Measurements from ENCODE around the gene OR1E1. TPM values are rescaled to one million over a fixed set of nuclear protein-coding genes. Genes with fewer than 3 reads are reported as not detected.
"Not testable (repeated sequence)": the region's sequence is repeated elsewhere in the genome, so short reads cannot be mapped to it uniquely, and the experiment has no call there.

Gene OR1E1
- total RNA-seq, 1 donor from 2014 or later, result not detected

DNA sequence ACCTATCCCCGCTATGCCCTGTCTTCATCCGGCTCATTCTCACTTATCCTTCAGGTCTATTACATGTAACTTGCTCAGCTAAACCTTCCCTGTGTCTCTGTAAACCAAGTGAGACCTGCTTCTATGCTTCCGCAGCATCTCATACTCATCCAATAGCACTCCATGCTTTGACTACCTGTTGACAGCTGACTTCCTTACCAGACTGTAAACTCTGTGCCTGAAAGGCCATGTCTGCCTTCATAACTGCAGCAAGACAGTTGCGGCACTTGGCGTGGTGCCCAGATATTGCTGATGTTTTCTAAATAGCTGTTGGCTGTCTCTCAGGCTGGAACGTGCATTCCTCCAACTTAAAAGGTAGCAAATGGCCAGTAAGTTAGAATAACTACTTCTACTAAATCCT lies 1.8 kb upstream of the OR1E1 start:
- H3K4me3 Mint-ChIP-seq (ENCODE audit: unreplicated experiment), result no peak overlapping the region
- H3K4me1 Mint-ChIP-seq (ENCODE audit: unreplicated experiment), result no peaks in the 10 kb centered on the region
- H3K27me3 Mint-ChIP-seq (ENCODE audit: unreplicated experiment), result peaks cover 5% of the 10 kb centered on the region
- TF ChIP-seq CTCF (IDR thresholded peaks at IDR 0.05; ENCODE audit: unreplicated experiment), result no peak
- no peak overlapping the region for H3K27ac Mint-ChIP-seq (ENCODE audit: unreplicated experiment)
- H3K36me3 Mint-ChIP-seq (ENCODE audit: low read depth, unreplicated experiment), result no peaks in the 10 kb centered on the region
- DNase-seq (ENCODE audit: low spot score), result no peak
- H3K9me3 Mint-ChIP-seq (ENCODE audit: unreplicated experiment), result no peaks in the 10 kb centered on the region

DNA sequence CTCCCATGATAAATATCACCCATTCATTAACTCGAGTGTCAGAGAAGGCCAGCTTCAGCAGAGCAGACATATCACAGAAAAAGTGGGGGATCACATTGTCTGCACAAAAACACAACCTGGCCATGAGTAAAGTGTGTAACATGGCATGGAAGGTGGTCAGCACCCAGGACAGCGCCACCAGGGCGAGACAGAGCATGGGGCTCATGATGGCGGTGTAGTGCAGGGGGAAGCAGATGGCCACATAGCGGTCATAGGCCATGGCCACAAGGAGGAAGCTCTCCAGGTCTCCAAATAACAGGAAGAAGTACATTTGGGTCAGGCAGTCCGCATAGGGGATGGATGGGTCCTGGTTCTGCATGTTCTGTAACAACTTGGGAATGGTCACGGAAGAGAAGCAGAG lies 409 bp downstream of the OR1E1 start:
- not testable (repeated sequence) for H3K4me3 Mint-ChIP-seq (ENCODE audit: unreplicated experiment); H3K9me3 Mint-ChIP-seq (ENCODE audit: unreplicated experiment); H3K4me1 Mint-ChIP-seq (ENCODE audit: unreplicated experiment); H3K27me3 Mint-ChIP-seq (ENCODE audit: unreplicated experiment); H3K27ac Mint-ChIP-seq (ENCODE audit: unreplicated experiment); H3K36me3 Mint-ChIP-seq (ENCODE audit: low read depth, unreplicated experiment)
- peak; percentile 16 for DNase-seq (ENCODE audit: low spot score)

DNA sequence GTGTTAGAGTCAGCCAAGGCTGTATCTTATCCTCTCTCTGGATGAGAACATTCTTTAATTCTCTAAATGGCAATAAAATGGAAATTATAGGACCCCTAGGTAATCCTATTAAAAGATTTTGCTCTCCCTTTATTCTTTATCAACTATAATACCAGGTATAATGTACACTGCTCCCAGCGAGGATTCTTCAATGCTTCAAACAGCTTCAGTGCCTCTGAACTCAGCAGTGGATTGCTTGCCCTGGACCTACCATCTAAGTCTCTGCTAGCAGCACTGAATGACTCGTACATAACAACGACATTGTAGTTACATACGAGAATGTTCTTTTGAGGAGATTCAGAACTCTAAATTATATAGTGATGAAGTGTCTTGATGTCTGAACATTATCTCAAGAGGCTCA lies 8.4 kb downstream of the OR1E1 start:
- no peak for DNase-seq (ENCODE audit: low spot score)
- no peaks in the 10 kb centered on the region for H3K4me1 Mint-ChIP-seq (ENCODE audit: unreplicated experiment)
- TF ChIP-seq CTCF (IDR thresholded peaks at IDR 0.05; ENCODE audit: unreplicated experiment), result no peak
- no peaks in the 10 kb centered on the region for H3K36me3 Mint-ChIP-seq (ENCODE audit: low read depth, unreplicated experiment)
- H3K27ac Mint-ChIP-seq (ENCODE audit: unreplicated experiment), result no peak overlapping the region
- H3K4me3 Mint-ChIP-seq (ENCODE audit: unreplicated experiment), result no peak overlapping the region
- H3K9me3 Mint-ChIP-seq (ENCODE audit: unreplicated experiment), result no peaks in the 10 kb centered on the region
- no peaks in the 10 kb centered on the region for H3K27me3 Mint-ChIP-seq (ENCODE audit: unreplicated experiment)

DNA sequence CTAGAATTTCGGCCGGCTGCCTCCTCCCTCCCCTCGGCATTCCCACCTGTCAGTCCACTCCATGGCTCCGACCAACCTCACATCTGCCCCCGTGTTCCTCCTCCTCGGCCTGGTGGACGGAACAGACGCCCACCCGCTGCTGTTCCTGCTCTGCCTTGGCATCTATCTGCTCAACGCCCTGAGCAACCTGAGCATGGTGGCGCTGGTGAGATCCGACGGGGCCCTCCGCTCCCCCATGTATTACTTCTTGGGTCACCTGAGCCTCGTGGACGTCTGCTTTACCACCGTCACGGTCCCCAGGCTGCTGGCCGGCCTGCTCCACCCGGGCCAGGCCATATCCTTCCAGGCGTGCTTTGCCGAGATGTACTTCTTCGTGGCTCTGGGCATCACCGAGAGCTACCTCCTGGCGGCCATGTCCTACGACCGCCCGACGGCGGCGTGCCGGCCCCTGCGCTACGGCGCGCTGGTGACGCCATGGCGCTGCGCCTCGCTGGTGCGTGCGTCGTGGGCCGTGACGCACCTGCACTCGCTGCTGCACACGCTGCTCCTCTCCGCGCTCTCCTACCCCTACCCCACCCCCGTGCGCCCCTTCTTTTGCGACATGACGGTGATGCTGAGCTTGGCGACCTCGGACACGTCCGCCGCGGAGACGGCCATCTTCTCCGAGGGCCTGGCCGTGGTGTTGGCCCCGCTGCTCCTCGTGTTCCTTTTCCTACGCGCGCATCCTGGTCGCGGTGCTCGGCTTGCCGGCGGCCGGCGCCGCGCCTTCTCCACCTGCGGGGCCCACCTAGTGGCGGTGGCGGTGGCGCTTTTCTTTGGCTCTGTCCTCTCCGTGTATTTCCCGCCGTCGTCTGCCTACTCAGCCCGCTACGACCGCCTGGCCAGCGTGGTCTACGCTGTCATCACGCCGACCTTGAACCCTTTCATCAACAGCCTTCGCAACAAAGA lies 12.1 kb downstream of the OR1E1 start, which contains the start of gene OR3A2:
OR3A2 (minus strand) TSS at position 440 of the 948 bp plus-strand sequence.
- no peaks in the 10 kb centered on the region for H3K9me3 Mint-ChIP-seq (ENCODE audit: unreplicated experiment)

GRCh38 chr17:3381957-3382356 lies 16.3 kb downstream of the OR1E1 start:
- Mint-ChIP-seq H3K9me3 (ENCODE audit: unreplicated experiment) (no peaks in the 10 kb centered on the region), H3K36me3 (ENCODE audit: low read depth, unreplicated experiment) (no peaks in the 10 kb centered on the region), H3K4me3 (ENCODE audit: unreplicated experiment) (no peak overlapping the region), H3K27me3 (ENCODE audit: unreplicated experiment) (peaks cover 1% of the 10 kb centered on the region), H3K4me1 (ENCODE audit: unreplicated experiment) (no peaks in the 10 kb centered on the region), H3K27ac (ENCODE audit: unreplicated experiment) (no peak overlapping the region)
- DNase-seq (ENCODE audit: low spot score), result no peak
- TF ChIP-seq CTCF (IDR thresholded peaks at IDR 0.05; ENCODE audit: unreplicated experiment), result no peak

More for the DNA sequence above, 12.1 kb downstream of the OR1E1 start, which contains the start of gene OR3A2:
- TF ChIP-seq CTCF (IDR thresholded peaks at IDR 0.05; ENCODE audit: unreplicated experiment), result no peak
- no peaks in the 10 kb centered on the region for H3K4me1 Mint-ChIP-seq (ENCODE audit: unreplicated experiment)
- peaks cover 1% of the 10 kb centered on the region for H3K27me3 Mint-ChIP-seq (ENCODE audit: unreplicated experiment)
- no peak for DNase-seq (ENCODE audit: low spot score)
- H3K27ac Mint-ChIP-seq (ENCODE audit: unreplicated experiment), result no peak within 1 kb of the TSS
- no peak within 1 kb of the TSS for H3K4me3 Mint-ChIP-seq (ENCODE audit: unreplicated experiment)
- H3K36me3 Mint-ChIP-seq (ENCODE audit: low read depth, unreplicated experiment), result no peaks in the 10 kb centered on the region

Measured in endothelial cell (in vitro differentiated cells).